GM23338 (cell line): ENCODE results near the gene PHKB. TPM values are rescaled to one million over a fixed set of nuclear protein-coding genes. Genes with fewer than 3 reads are reported as not detected.
"Not testable (repeated sequence)": the region's sequence is repeated elsewhere in the genome, so short reads cannot be mapped to it uniquely, and the experiment has no call there.

ENCODE experiments used
- ATAC-seq: fragments of 200-7000 bp; cut with Tn5 transposase; 3 replicates; pipeline ENCODE4 v1.9.1; 2020
- DNase-seq: peaks from one replicate; pipeline ENCODE4 v3.0.0-alpha.2; 2015; ENCODE audit warnings: low spot score
- H2AFZ ChIP-seq: fragments of 200-600 bp; sonication (generic); 2 replicates; pipeline ENCODE4 v1.8.0; 2016; ENCODE audit warnings: antibody characterized with exemption, mild to moderate bottlenecking, moderate library complexity
- H3F3A ChIP-seq: fragments of 200-600 bp; sonication (generic); replicated peaks from 2 replicates; pipeline ENCODE4 v1.8.0; 2017; ENCODE audit warnings: antibody characterized with exemption, mixed run types, low read depth
- H3K27ac ChIP-seq: fragments of 200-600 bp; sonication (generic); 2 replicates; pipeline ENCODE4 v1.6.1; 2016; ENCODE audit warnings: low read depth
- H3K27me3 ChIP-seq: fragments of 200-600 bp; sonication (generic); 2 replicates; pipeline ENCODE4 v1.8.0; 2016; ENCODE audit warnings: mild to moderate bottlenecking, mixed run types, moderate library complexity; ENCODE audit not compliant: insufficient read depth
- H3K36me3 ChIP-seq: fragments of 200-600 bp; sonication (generic); 2 replicates; pipeline ENCODE4 v1.8.0; 2016; ENCODE audit warnings: mild to moderate bottlenecking; ENCODE audit not compliant: insufficient read depth
- H3K4me1 ChIP-seq: fragments of 200-600 bp; sonication (generic); 2 replicates; pipeline ENCODE4 v1.8.0; 2016; ENCODE audit warnings: mild to moderate bottlenecking, moderate library complexity; ENCODE audit not compliant: insufficient read depth
- H3K4me2 ChIP-seq: fragments of 200-600 bp; sonication (generic); 2 replicates; pipeline ENCODE4 v1.7.1; 2017; ENCODE audit warnings: mixed run types
- H3K4me3 ChIP-seq: fragments of 200-600 bp; sonication (generic); 2 replicates; pipeline ENCODE4 v1.6.1; 2016; ENCODE audit warnings: mixed run types
- H3K79me2 ChIP-seq: fragments of 200-600 bp; sonication (generic); replicated peaks from 2 replicates; pipeline ENCODE4 v1.8.0; 2017; ENCODE audit warnings: mild to moderate bottlenecking; ENCODE audit not compliant: insufficient read depth
- H3K9me2 ChIP-seq: fragments of 200-600 bp; sonication (generic); 2 replicates; pipeline ENCODE4 v1.8.0; 2017; ENCODE audit not compliant: insufficient read depth
- H4K20me1 ChIP-seq: fragments of 200-600 bp; sonication (generic); replicated peaks from 2 replicates; pipeline ENCODE4 v1.8.0; 2017; ENCODE audit warnings: mild to moderate bottlenecking; ENCODE audit not compliant: insufficient read depth
- H3K27ac Mint-ChIP-seq: 2 replicates; pipeline ENCODE4 v1.8.0; 2020; ENCODE audit warnings: inconsistent platforms, mild to moderate bottlenecking, moderate library complexity, mixed read lengths
- H3K27me3 Mint-ChIP-seq: 3 replicates; pipeline ENCODE4 v1.8.0; 2022; ENCODE audit warnings: low read depth, mild to moderate bottlenecking, moderate library complexity, mixed read lengths, inconsistent platforms; ENCODE audit not compliant: insufficient read depth, poor library complexity
- H3K36me3 Mint-ChIP-seq: 3 replicates; pipeline ENCODE4 v1.8.0; 2021; ENCODE audit warnings: low read depth, mild to moderate bottlenecking, inconsistent platforms, moderate library complexity, mixed read lengths
- H3K4me1 Mint-ChIP-seq: 3 replicates; pipeline ENCODE4 v1.8.0; 2020; ENCODE audit warnings: mild to moderate bottlenecking, inconsistent platforms, mixed read lengths
- H3K4me3 Mint-ChIP-seq: 3 replicates; pipeline ENCODE4 v1.8.0; 2021; ENCODE audit warnings: moderate library complexity, mild to moderate bottlenecking, inconsistent platforms, mixed read lengths
- H3K9me3 Mint-ChIP-seq: 3 replicates; pipeline ENCODE4 v1.8.0; 2020; ENCODE audit warnings: moderate library complexity, mild to moderate bottlenecking, inconsistent platforms, mixed read lengths
- EZH2 ChIP-seq: fragments of 200-600 bp; sonication (generic); IDR thresholded peaks from one replicate; pipeline ENCODE4 v1.8.0; 2017; ENCODE audit warnings: antibody characterized with exemption, mild to moderate bottlenecking, low read depth; ENCODE audit not compliant: unreplicated experiment
- EZH2phosphoT487 ChIP-seq: fragments of 200-600 bp; sonication (generic); IDR thresholded peaks from one replicate; pipeline ENCODE4 v1.8.1; 2018; ENCODE audit warnings: antibody characterized with exemption; ENCODE audit not compliant: unreplicated experiment
- JUNB ChIP-seq: IDR thresholded peaks from one replicate; pipeline ENCODE4 v1.6.1; 2016; ENCODE audit warnings: antibody characterized with exemption; ENCODE audit not compliant: unreplicated experiment
- NANOG ChIP-seq: IDR thresholded peaks from 2 replicates; pipeline ENCODE4 v1.6.1; 2016; ENCODE audit warnings: antibody characterized with exemption, borderline replicate concordance
- POLR2AphosphoS5 ChIP-seq: IDR thresholded peaks from 2 replicates; pipeline ENCODE4 v1.6.1; 2016; ENCODE audit warnings: antibody characterized with exemption, low read depth
- STAT1 ChIP-seq: IDR thresholded peaks from one replicate; pipeline ENCODE4 v1.6.1; 2016; ENCODE audit warnings: antibody characterized with exemption; ENCODE audit not compliant: unreplicated experiment
- ZNF114 ChIP-seq: fragments of 250-450 bp; sonication (Bioruptor Pico); IDR thresholded peaks from 2 replicates; pipeline ENCODE4 v1.5.0; 2020; ENCODE audit warnings: mild to moderate bottlenecking, moderate library complexity
- polyA plus RNA-seq: library from polyadenylated mRNA; unstranded; fragments of >200 nt; fragmentation: Nextera tagmentation; extraction: Ambion mirVana; gene quantifications from 2 replicates; pipeline ENCODE4 v1.2.1, GENCODE V29; 2016
- total RNA-seq: library from RNA; depleted of rRNA; stranded (reverse); fragments of >200 nt; shearing (Covaris generic); gene quantifications from 2 replicates; pipeline ENCODE4 v1.2.3, GENCODE V29; 2014
- TF ChIP-seq, protein P1 (sequence below), 2 experiments: fragments of 200-600 bp in 1 of 2; sonication (generic) in 1 of 2; conservative IDR thresholded peaks; 2 replicates each; pipeline versions ENCODE4 v1.5.1 to v1.6.1; 2016 to 2017; ENCODE audit warnings: antibody characterized with exemption in 2 of 2, low read depth in 2 of 2, mild to moderate bottlenecking in 2 of 2, moderate library complexity in 1 of 2
- TF ChIP-seq, protein P2 (sequence below): IDR thresholded peaks from 2 replicates; pipeline ENCODE4 v1.6.1; 2016; ENCODE audit warnings: antibody characterized with exemption

PHKB gene
- total and polyA plus RNA-seq, 2 experiments from 2014 or later = 20.3 to 57.3 TPM

DNA sequence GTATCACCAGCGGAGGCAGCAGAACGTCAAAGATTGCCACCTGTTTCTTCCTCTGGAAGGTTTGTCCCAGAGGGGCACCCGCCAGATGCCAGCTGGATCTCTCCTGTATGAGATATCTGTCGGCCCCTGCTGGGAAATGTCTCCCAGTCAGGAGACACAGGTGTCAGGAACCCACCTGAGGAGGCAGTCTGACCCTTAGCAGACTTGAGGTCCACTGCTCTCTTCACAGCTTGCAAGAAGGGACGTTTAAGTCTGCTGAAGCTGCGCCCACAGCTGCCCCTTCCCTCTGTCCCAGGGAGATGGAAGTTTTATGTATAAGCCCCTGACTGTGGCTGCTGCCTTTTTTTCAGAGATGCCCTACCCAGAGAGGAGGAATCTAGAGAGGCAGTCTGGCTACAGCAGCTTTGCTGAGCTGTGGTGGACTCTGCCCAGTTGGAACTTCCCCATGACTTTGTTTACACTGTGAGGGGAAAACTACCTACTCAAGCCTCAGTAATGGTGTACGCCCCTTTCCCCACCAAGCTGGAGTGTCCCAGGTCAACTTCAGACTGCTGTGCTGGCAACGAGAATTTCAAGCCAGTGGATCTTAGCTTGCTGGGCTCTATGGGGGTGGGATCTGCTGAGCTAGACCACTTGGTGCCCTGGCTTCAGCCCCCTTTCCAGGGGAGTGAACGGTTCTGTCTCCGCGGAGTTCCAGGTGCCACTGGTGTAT lies 92.9 kb downstream of the PHKB start:
- H3F3A ChIP-seq = no peaks in the 10 kb centered on the region
- no peaks in the 10 kb centered on the region for H3K4me1 Mint-ChIP-seq
- no peaks in the 10 kb centered on the region for H4K20me1 ChIP-seq
- peaks cover 54% of the 10 kb centered on the region for H3K36me3 Mint-ChIP-seq
- no peak overlapping the region for H3K4me3 Mint-ChIP-seq
- H3K27me3 Mint-ChIP-seq = no peaks in the 10 kb centered on the region
- H3K9me2 ChIP-seq = peaks cover 4% of the 10 kb centered on the region; the same call in 1 of the 2 replicates
- DNase-seq (no peak), ATAC-seq (no peak)
- no peak overlapping the region for H2AFZ ChIP-seq
- H3K4me1 ChIP-seq = no peaks in the 10 kb centered on the region
- no peak overlapping the region for H3K4me2 ChIP-seq
- no peak for TF ChIP-seq NANOG
- TF ChIP-seq POLR2AphosphoS5 = no peak
- TF ChIP-seq, protein P1, sequence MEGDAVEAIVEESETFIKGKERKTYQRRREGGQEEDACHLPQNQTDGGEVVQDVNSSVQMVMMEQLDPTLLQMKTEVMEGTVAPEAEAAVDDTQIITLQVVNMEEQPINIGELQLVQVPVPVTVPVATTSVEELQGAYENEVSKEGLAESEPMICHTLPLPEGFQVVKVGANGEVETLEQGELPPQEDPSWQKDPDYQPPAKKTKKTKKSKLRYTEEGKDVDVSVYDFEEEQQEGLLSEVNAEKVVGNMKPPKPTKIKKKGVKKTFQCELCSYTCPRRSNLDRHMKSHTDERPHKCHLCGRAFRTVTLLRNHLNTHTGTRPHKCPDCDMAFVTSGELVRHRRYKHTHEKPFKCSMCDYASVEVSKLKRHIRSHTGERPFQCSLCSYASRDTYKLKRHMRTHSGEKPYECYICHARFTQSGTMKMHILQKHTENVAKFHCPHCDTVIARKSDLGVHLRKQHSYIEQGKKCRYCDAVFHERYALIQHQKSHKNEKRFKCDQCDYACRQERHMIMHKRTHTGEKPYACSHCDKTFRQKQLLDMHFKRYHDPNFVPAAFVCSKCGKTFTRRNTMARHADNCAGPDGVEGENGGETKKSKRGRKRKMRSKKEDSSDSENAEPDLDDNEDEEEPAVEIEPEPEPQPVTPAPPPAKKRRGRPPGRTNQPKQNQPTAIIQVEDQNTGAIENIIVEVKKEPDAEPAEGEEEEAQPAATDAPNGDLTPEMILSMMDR (conservative IDR thresholded peaks at IDR 0.05; ENCODE audit: low read depth in 2 of 2) = no peak
- TF ChIP-seq ZNF114 (CRISPR knock-in tag) = no peak
- TF ChIP-seq, protein P2, sequence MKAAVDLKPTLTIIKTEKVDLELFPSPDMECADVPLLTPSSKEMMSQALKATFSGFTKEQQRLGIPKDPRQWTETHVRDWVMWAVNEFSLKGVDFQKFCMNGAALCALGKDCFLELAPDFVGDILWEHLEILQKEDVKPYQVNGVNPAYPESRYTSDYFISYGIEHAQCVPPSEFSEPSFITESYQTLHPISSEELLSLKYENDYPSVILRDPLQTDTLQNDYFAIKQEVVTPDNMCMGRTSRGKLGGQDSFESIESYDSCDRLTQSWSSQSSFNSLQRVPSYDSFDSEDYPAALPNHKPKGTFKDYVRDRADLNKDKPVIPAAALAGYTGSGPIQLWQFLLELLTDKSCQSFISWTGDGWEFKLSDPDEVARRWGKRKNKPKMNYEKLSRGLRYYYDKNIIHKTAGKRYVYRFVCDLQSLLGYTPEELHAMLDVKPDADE = no peak
- no peak for TF ChIP-seq EZH2
- TF ChIP-seq JUNB = no peak
- no peak for TF ChIP-seq EZH2phosphoT487
- no peak for TF ChIP-seq STAT1
- no peaks in the 10 kb centered on the region for H3K27me3 ChIP-seq
- no peak overlapping the region for H3K4me3 ChIP-seq
- peaks cover 19% of the 10 kb centered on the region for H3K9me3 Mint-ChIP-seq
- no peak overlapping the region for H3K27ac ChIP-seq
- H3K27ac Mint-ChIP-seq = no peak overlapping the region
- H3K36me3 ChIP-seq = no peaks in the 10 kb centered on the region
- no peaks in the 10 kb centered on the region for H3K79me2 ChIP-seq

DNA sequence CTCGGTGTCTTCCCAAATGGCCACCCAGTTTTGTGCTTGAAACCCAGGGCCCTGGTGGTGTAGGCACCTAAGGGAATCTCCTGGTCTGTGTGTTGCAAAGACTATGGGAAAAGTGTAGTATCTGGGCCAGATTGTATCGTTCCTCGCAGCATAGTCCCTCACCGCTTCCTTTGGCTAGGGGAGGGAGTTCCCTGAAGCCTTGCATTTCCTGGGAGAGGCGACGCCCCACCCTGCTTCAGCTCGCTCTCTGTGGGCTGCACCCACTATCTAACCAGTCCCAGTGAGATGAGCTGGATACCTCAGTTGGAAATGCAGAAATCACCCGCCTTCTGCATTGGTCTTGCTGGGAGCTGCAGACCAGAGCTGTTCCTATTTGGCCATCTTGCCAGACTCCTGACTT lies 93.5 kb downstream of the PHKB start:
- not testable (repeated sequence) for H3K27ac Mint-ChIP-seq, H3K36me3 ChIP-seq, ATAC-seq, H3K4me1 ChIP-seq, H3K4me1 Mint-ChIP-seq, H4K20me1 ChIP-seq, H3K4me3 Mint-ChIP-seq, H3K27me3 Mint-ChIP-seq, H3K4me3 ChIP-seq, H3F3A ChIP-seq, DNase-seq, H2AFZ ChIP-seq, H3K27ac ChIP-seq, H3K27me3 ChIP-seq, H3K9me2 ChIP-seq, H3K79me2 ChIP-seq, H3K4me2 ChIP-seq
- Mint-ChIP-seq H3K9me3 (peaks cover 19% of the 10 kb centered on the region), H3K36me3 (peaks cover 50% of the 10 kb centered on the region)
